ENCODE data around the gene MORN5. TPM values are rescaled to one million over a fixed set of nuclear protein-coding genes. Genes with fewer than 3 reads are reported as not detected.
A peak's percentile ranks its signal among the peaks of the same experiment; 100 is the strongest.

Gene MORN5
- total and polyA plus RNA-seq, 9 of the 15 experiments (the other 6 are each of a cell fraction or from before 2014, with no cell fraction given): not detected

- no peak for TF ChIP-seq RERE (CRISPR knock-in tag; IDR thresholded peaks at IDR 0.05; ENCODE audit: borderline replicate concordance)
- peak in 1 of 2 experiments; percentile 18 for TF ChIP-seq E2F6 (IDR thresholded peaks at IDR 0.05; ENCODE audit: borderline replicate concordance in 1 of 2, extremely low read depth in 1 of 2, insufficient read depth in 1 of 2, insufficient read length in 1 of 2, low read depth in 1 of 2, low read length in 1 of 2, poor library complexity in 1 of 2, severe bottlenecking in 1 of 2)
- TF ChIP-seq RBM17 (IDR thresholded peaks at IDR 0.05; ENCODE audit: borderline replicate concordance, low read depth, low read length): no peak
- no peak for TF ChIP-seq IRF2 (CRISPR knock-in tag; IDR thresholded peaks at IDR 0.05)
- TF ChIP-seq FOXK2 (conservative IDR thresholded peaks at IDR 0.05 in 1 of 2, IDR thresholded peaks at IDR 0.05 in 1 of 2; ENCODE audit: low read depth in 2 of 2): 0 out of 4 replicates have a peak, but pooled peaks of 1 of the 2 experiments have one; percentile 57
- no peak for TF ChIP-seq RAD21 (CRISPR knock-in tag; conservative IDR thresholded peaks at IDR 0.05 in 1 of 2, IDR thresholded peaks at IDR 0.05 in 1 of 2)
- TF ChIP-seq GATA2 (CRISPR knock-in tag; IDR thresholded peaks at IDR 0.05): no peak
- TF ChIP-seq CREM (IDR thresholded peaks at IDR 0.05; ENCODE audit: low read depth): peak; percentile 17; the same call in 1 of the 2 replicates
- TF ChIP-seq CHD1 (IDR thresholded peaks at IDR 0.05; ENCODE audit: low read length): no peak
- peak; percentile 87 for TF ChIP-seq BHLHE40 (IDR thresholded peaks at IDR 0.05; ENCODE audit: low read length)
- no peak for TF ChIP-seq MXI1 (IDR thresholded peaks at IDR 0.05; ENCODE audit: low read depth, low read length)
- TF ChIP-seq COPS2 (conservative IDR thresholded peaks at IDR 0.05): no peak
- TF ChIP-seq MAX (CRISPR knock-in tag; IDR thresholded peaks at IDR 0.05): peak; percentile 67
- peak in 1 of 2 experiments; percentile 43; a peak in 1 of 4 replicates for TF ChIP-seq MNT (conservative IDR thresholded peaks at IDR 0.05)
- peak; percentile 84 for TF ChIP-seq CBFA2T2 (conservative IDR thresholded peaks at IDR 0.05)
- TF ChIP-seq ATF4 (CRISPR knock-in tag; IDR thresholded peaks at IDR 0.05): no peak
- TF ChIP-seq GTF2B (IDR thresholded peaks at IDR 0.05; ENCODE audit: extremely low read depth, insufficient read length): no peak
Measured at GRCh38 chr9:122180633-122181032, 20.9 kb downstream of the MORN5 start (continued).

All from K562 (cell line).